Subcutaneous abdominal adipose tissue (tissue), 5 donors: ENCODE data around the gene CTNNBIP1.
"Not testable (repeated sequence)": the region's sequence is repeated elsewhere in the genome, so short reads cannot be mapped to it uniquely, and the experiment has no call there.

ENCODE experiments used
- H3K27ac ChIP-seq: one replicate; pipeline ENCODE4 v1.7.0; 2013; ENCODE audit warnings: low read depth, mild to moderate bottlenecking, inconsistent platforms, low read length, moderate library complexity
- H3K27me3 ChIP-seq, 5 donors: one replicate each; pipeline ENCODE4 v1.7.0; 2013; ENCODE audit warnings: low read length in 5 of 5, inconsistent platforms in 1 of 5; ENCODE audit not compliant: control insufficient read depth in 5 of 5, insufficient read depth in 4 of 5
- H3K36me3 ChIP-seq, 5 donors: one replicate each; pipeline ENCODE4 v1.7.0; 2013; ENCODE audit warnings: low read length in 5 of 5; ENCODE audit not compliant: control insufficient read depth in 5 of 5, insufficient read depth in 5 of 5
- H3K4me1 ChIP-seq, 5 donors: one replicate each; pipeline ENCODE4 v1.7.0; 2013; ENCODE audit warnings: low read length in 5 of 5, mild to moderate bottlenecking in 3 of 5, moderate library complexity in 1 of 5; ENCODE audit not compliant: control insufficient read depth in 5 of 5, insufficient read depth in 5 of 5
- H3K4me3 ChIP-seq, 5 donors: one replicate each; pipeline ENCODE4 v1.7.0; 2013; ENCODE audit warnings: low read length in 5 of 5, low read depth in 1 of 5
- H3K9ac ChIP-seq, 5 donors: one replicate each; pipeline ENCODE4 v1.7.0; 2013; ENCODE audit warnings: low read length in 5 of 5, mild to moderate bottlenecking in 4 of 5, moderate library complexity in 3 of 5
- H3K9me3 ChIP-seq, 5 donors: one replicate each; pipeline ENCODE4 v1.7.0; 2013; ENCODE audit warnings: low read length in 5 of 5; ENCODE audit not compliant: control insufficient read depth in 5 of 5
- donor health status: healthy.
- donor health status: healthy.
- donor health status: healthy.
- donor health status: healthy.
- donor health status: healthy.

CTNNBIP1 gene

DNA sequence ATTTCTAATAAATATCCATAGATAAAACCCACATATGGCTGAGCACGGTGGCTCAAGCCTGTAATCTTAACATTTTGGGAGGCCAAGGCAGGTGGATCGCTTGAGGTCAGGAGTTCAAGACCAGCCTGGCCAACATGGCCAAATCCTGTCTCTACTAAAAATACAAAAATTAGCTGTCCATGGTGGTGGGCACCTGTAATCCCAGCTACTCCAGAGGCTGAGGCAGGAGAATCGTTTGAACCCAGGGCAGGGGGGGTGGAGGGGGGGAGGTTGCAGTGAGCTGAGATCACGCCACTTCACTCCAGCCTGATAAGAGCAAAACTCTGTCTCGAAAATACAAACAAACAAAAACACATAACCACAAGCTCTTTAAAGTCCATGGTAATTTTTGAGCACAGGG, 104.1 kb downstream of the CTNNBIP1 start:
- H3K9me3 ChIP-seq, H3K9ac ChIP-seq, H3K27ac ChIP-seq, H3K36me3 ChIP-seq, H3K4me1 ChIP-seq, H3K4me3 ChIP-seq, H3K27me3 ChIP-seq: not testable (repeated sequence)

DNA sequence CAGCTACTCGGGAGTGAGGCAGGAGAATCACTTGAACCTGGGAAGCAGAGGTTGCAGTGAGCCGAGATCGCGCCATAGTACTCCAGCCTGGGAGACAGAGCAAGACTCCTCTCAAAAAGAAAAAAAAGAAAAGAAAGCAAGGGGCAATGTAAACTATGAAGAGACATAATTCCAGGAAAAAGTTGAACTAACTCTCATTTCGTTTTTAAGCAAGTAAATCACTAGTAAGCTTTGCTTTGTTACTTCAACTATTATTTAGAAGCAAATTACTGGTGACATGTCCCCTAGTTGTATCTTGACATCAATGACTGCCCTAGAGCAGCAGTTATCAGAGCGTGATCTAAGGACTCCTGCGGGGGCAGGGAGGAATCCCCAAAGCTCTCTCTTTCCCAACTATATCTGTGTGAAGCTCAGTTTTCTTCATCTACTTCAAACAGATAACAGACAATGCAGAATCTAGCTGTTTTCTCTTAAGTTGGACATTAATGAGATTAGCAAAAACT, 105.0 kb downstream of the CTNNBIP1 start:
- no peaks in the 10 kb centered on the region for H3K9me3 ChIP-seq
- no peak overlapping the region for H3K9ac ChIP-seq
- no peak overlapping the region for H3K27ac ChIP-seq
- H3K27me3 ChIP-seq = no peaks in the 10 kb centered on the region
- no peak overlapping the region for H3K4me3 ChIP-seq
- H3K36me3 ChIP-seq = no peaks in the 10 kb centered on the region
- peaks cover 0 to 3% (median 0%) of the 10 kb centered on the region in 5 donors for H3K4me1 ChIP-seq

DNA sequence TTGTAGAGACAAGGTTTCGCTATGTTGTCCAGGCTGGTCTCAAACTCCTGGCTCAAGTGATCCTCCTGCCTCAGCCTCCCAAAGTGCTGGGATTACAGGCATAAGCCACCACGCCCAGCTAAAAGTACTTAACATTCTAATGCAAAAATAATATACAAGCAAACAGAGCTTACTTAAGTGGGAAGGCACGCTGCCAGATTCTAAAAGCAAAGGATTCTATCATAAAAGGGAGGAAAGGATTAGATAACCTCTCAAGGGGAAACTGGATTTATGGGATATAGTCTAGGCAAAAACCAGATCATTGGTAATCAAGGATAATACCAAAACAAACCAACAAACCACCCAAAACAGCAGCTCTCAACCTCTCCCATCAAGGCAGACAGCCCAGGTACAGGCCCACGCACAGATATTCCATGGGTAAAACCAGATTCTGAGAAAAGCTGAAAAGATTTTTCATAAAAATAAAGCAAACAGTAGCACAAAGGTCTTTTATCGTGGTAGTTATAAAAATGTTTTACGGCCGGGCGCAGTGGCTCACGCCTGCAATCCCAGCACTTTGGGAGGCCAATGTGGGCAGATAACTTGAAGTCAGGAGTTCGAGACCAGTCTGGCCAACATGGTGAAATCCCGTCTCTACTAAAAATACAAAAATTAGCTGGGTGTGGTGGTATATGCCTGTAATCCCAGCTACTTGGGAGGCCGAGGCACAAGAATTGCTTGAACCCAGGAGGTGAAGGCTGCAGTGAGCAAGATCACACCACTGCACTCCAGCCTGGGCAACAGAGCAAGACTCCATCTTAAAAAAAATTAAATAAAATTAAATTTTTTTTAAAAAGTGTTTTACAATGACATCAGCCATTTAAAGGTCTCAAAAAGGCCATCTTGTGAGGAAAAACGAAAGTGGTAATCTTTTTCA, 106.8 kb downstream of the CTNNBIP1 start:
- H3K27me3 ChIP-seq, H3K27ac ChIP-seq, H3K9ac ChIP-seq, H3K36me3 ChIP-seq, H3K4me1 ChIP-seq, H3K4me3 ChIP-seq, H3K9me3 ChIP-seq: not testable (repeated sequence)

DNA sequence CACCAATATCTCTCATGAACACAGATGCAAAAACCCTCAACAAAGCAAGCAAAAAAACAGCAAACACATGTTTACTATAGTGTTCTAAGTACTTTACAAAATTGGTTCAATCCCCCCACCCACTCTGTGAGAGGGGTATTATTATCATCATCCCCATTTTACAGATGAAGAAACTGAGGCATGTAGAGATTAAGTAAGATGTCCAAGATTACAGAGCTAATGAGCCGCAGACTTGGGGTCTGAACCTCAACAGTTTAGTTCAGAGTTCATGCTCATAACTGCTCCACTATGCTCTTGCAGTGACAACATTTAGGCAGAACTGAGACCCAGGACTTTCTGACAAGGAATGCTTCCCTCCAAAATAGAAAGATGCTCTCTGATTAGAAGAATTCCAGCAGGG, 108.2 kb downstream of the CTNNBIP1 start:
- Histone ChIP-seq H3K9me3 (no peaks in the 10 kb centered on the region), H3K4me1 (peaks cover 4 to 12% (median 5%) of the 10 kb centered on the region in 5 donors), H3K27me3 (no peaks in the 10 kb centered on the region), H3K27ac (no peak overlapping the region), H3K4me3 (no peak overlapping the region), H3K9ac (no peak overlapping the region), H3K36me3 (no peaks in the 10 kb centered on the region)
